DOHH2 (cell line): ENCODE measurements around the gene PEAK1.

Source experiments
- H3F3A ChIP-seq: fragments of 200-600 bp; sonication (generic), shearing (Covaris generic); 2 replicates; pipeline ENCODE4 v1.6.0; 2016; ENCODE audit warnings: antibody characterized with exemption, mild to moderate bottlenecking; ENCODE audit not compliant: control insufficient read depth, insufficient read depth
- H3K27ac ChIP-seq: fragments of 200-600 bp; sonication (generic); 2 replicates; pipeline ENCODE4 v1.5.1; 2014; ENCODE audit warnings: low read depth, mild to moderate bottlenecking, low read length, moderate library complexity
- H3K27me3 ChIP-seq: fragments of 200-600 bp; sonication (generic); 2 replicates; pipeline ENCODE4 v1.6.1; 2014; ENCODE audit warnings: mild to moderate bottlenecking, low read length, mixed read lengths; ENCODE audit not compliant: control insufficient read depth
- H3K36me3 ChIP-seq: fragments of 200-600 bp; sonication (generic); 2 replicates; pipeline ENCODE4 v1.6.1; 2014; ENCODE audit warnings: mild to moderate bottlenecking, low read length, moderate library complexity, mixed read lengths; ENCODE audit not compliant: control insufficient read depth
- H3K4me1 ChIP-seq: fragments of 200-600 bp; sonication (generic); 2 replicates; pipeline ENCODE4 v1.6.1; 2014; ENCODE audit warnings: mild to moderate bottlenecking, low read length, mixed read lengths; ENCODE audit not compliant: control insufficient read depth
- H3K4me2 ChIP-seq: fragments of 200-600 bp; sonication (generic); 2 replicates; pipeline ENCODE4 v1.6.0; 2014; ENCODE audit warnings: mild to moderate bottlenecking, low read length, moderate library complexity
- H3K4me3 ChIP-seq: fragments of 200-600 bp; sonication (generic); 2 replicates; pipeline ENCODE4 v1.5.1; 2014; ENCODE audit warnings: mild to moderate bottlenecking, low read length, mixed read lengths
- H3K79me2 ChIP-seq: fragments of 200-600 bp; sonication (generic); 2 replicates; pipeline ENCODE4 v1.6.1; 2014; ENCODE audit warnings: mild to moderate bottlenecking, low read length, mixed read lengths; ENCODE audit not compliant: control insufficient read depth
- H3K9me2 ChIP-seq: fragments of 200-600 bp; sonication (generic); replicated peaks from 2 replicates; pipeline ENCODE4 v1.6.1; 2014; ENCODE audit warnings: mild to moderate bottlenecking, low read length, mixed read lengths; ENCODE audit not compliant: control insufficient read depth
- H3K9me3 ChIP-seq: fragments of 200-600 bp; sonication (generic); 2 replicates; pipeline ENCODE4 v1.6.1; 2014; ENCODE audit warnings: antibody characterized with exemption, low read length, mixed read lengths; ENCODE audit not compliant: control insufficient read depth, insufficient read depth
- H4K20me1 ChIP-seq: fragments of 200-600 bp; sonication (generic); 2 replicates; pipeline ENCODE4 v1.6.0; 2014; ENCODE audit warnings: low read depth, mild to moderate bottlenecking, antibody characterized with exemption, low read length, moderate library complexity; ENCODE audit not compliant: control insufficient read depth, insufficient read depth
- CTCF ChIP-seq: fragments of 200-600 bp; sonication (generic); IDR thresholded peaks from one replicate; pipeline ENCODE4 v1.5.1; 2014; ENCODE audit warnings: antibody characterized with exemption, mild to moderate bottlenecking, low read depth, low read length; ENCODE audit not compliant: poor library complexity, severe bottlenecking
- EZH2phosphoT487 ChIP-seq: fragments of 200-600 bp; sonication (generic); IDR thresholded peaks from 2 replicates; pipeline ENCODE4 v1.6.1; 2017; ENCODE audit warnings: borderline replicate concordance, mild to moderate bottlenecking, antibody characterized with exemption, low read length, moderate library complexity, mixed read lengths

Gene PEAK1

GRCh38 chr15:77348511-77348910 is 71.4 kb downstream of the PEAK1 start:
- Histone ChIP-seq H3K4me2 (no peak overlapping the region), H3K79me2 (no peaks in the 10 kb centered on the region), H3K4me3 (no peak overlapping the region), H3K9me3 (no peaks in the 10 kb centered on the region), H3K36me3 (no peaks in the 10 kb centered on the region), H3K9me2 (no peaks in the 10 kb centered on the region), H4K20me1 (no peaks in the 10 kb centered on the region), H3F3A (no peaks in the 10 kb centered on the region), H3K4me1 (no peaks in the 10 kb centered on the region), H3K27ac (no peak overlapping the region), H3K27me3 (no peaks in the 10 kb centered on the region)
- TF ChIP-seq CTCF, result no peak
- no peak for TF ChIP-seq EZH2phosphoT487

- no peaks in the 10 kb centered on the region for H4K20me1 ChIP-seq
- no peaks in the 10 kb centered on the region for H3K36me3 ChIP-seq
- H3F3A ChIP-seq, result no peaks in the 10 kb centered on the region
- no peaks in the 10 kb centered on the region for H3K9me3 ChIP-seq
- H3K27ac ChIP-seq, result no peak overlapping the region
- TF ChIP-seq CTCF, result no peak
- no peak for TF ChIP-seq EZH2phosphoT487
- H3K4me1 ChIP-seq, result no peaks in the 10 kb centered on the region
- H3K9me2 ChIP-seq, result no peaks in the 10 kb centered on the region
- no peak overlapping the region for H3K4me3 ChIP-seq
- H3K27me3 ChIP-seq, result no peaks in the 10 kb centered on the region
- no peak overlapping the region for H3K4me2 ChIP-seq
- H3K79me2 ChIP-seq, result no peaks in the 10 kb centered on the region
Measured at GRCh38 chr15:77347197-77347596, 72.7 kb downstream of the PEAK1 start.

- no peak overlapping the region for H3K4me2 ChIP-seq
- no peaks in the 10 kb centered on the region for H3F3A ChIP-seq
- H3K9me3 ChIP-seq, result no peaks in the 10 kb centered on the region
- H3K4me1 ChIP-seq, result no peaks in the 10 kb centered on the region
- TF ChIP-seq CTCF (no peak), EZH2phosphoT487 (no peak)
- H3K79me2 ChIP-seq, result no peaks in the 10 kb centered on the region
- H3K27ac ChIP-seq, result no peak overlapping the region
- H3K9me2 ChIP-seq, result no peaks in the 10 kb centered on the region
- H3K4me3 ChIP-seq, result no peak overlapping the region
- no peaks in the 10 kb centered on the region for H3K27me3 ChIP-seq
- H3K36me3 ChIP-seq, result no peaks in the 10 kb centered on the region
- no peaks in the 10 kb centered on the region for H4K20me1 ChIP-seq
Measured at GRCh38 chr15:77346245-77347036, 73.5 kb downstream of the PEAK1 start.
